K562 (cell line): ENCODE measurements around the gene TMEM33.

ENCODE experiments used
- CEBPB ChIP-seq: fragments of 450-650 bp; IDR thresholded peaks from 2 replicates; pipeline ENCODE4 v1.6.1; 2016; ENCODE audit warnings: missing genetic modification characterization, missing compliant biosample characterization
- CTCF ChIP-seq, 3 experiments: IDR thresholded peaks in 2 of 3; conservative IDR thresholded peaks in 1 of 3; 2 replicates each; pipeline ENCODE4 v1.5.1; 2011 to 2012; ENCODE audit warnings: low read length in 3 of 3, mild to moderate bottlenecking in 3 of 3, control low read depth in 2 of 3, improper control_type of control experiment in 1 of 3, inconsistent platforms in 1 of 3, low read depth in 1 of 3, mixed read lengths in 1 of 3, moderate library complexity in 1 of 3; ENCODE audit not compliant: insufficient read depth in 2 of 3
- EP300 ChIP-seq: IDR thresholded peaks from 2 replicates; pipeline ENCODE4 v1.6.1; 2012; ENCODE audit warnings: low read length, improper control_type of control experiment
- MXI1 ChIP-seq: IDR thresholded peaks from 2 replicates; pipeline ENCODE4 v1.6.1; 2011; ENCODE audit warnings: low read depth, mild to moderate bottlenecking, improper control_type of control experiment, low read length
- REST ChIP-seq, 2 experiments: fragments of 450-650 bp; formaldehyde crosslinking in 1 of 2; IDR thresholded peaks; 2 replicates each; pipeline versions ENCODE4 v1.4.0 to v1.6.1; 2014 to 2020; ENCODE audit warnings: mild to moderate bottlenecking in 2 of 2, borderline replicate concordance in 1 of 2, low read depth in 1 of 2
- SIX5 ChIP-seq, 2 experiments: IDR thresholded peaks; 2 replicates each; pipeline ENCODE4 v1.6.1; 2011; ENCODE audit warnings: low read length in 2 of 2, borderline replicate concordance in 1 of 2, low read depth in 1 of 2, mild to moderate bottlenecking in 1 of 2, moderate library complexity in 1 of 2; ENCODE audit not compliant: insufficient read depth in 1 of 2
- SNRNP70 ChIP-seq: fragments of 200-400 bp; formaldehyde crosslinking; optimal IDR thresholded peaks from 2 replicates; pipeline ENCODE3; 2017; ENCODE audit warnings: low read depth, low read length
- SP1 ChIP-seq: sonication (generic); formaldehyde crosslinking; IDR thresholded peaks from 2 replicates; pipeline ENCODE4 v1.8.1; 2022; ENCODE audit warnings: mild to moderate bottlenecking, missing genetic modification reagents
- USF2 ChIP-seq: sonication (generic); formaldehyde crosslinking; IDR thresholded peaks from 2 replicates; pipeline ENCODE4 v1.5.0; 2020; ENCODE audit warnings: missing genetic modification reagents
- YY1 ChIP-seq, 3 experiments: IDR thresholded peaks; 2 replicates each; pipeline ENCODE4 v1.6.1; 2011; ENCODE audit warnings: low read length in 2 of 3, mild to moderate bottlenecking in 2 of 3, moderate library complexity in 2 of 3, borderline replicate concordance in 1 of 3, control low read depth in 1 of 3, low read depth in 1 of 3; ENCODE audit not compliant: insufficient read depth in 3 of 3, insufficient replicate concordance in 2 of 3, control insufficient read depth in 1 of 3, insufficient read length in 1 of 3; ENCODE audit errors: extremely low read depth in 1 of 3
- ZBTB43 ChIP-seq: sonication (generic); formaldehyde crosslinking; IDR thresholded peaks from 2 replicates; pipeline ENCODE4 v1.8.0; 2023; ENCODE audit warnings: mild to moderate bottlenecking, missing genetic modification reagents
- ZC3H11A ChIP-seq: IDR thresholded peaks from 2 replicates; pipeline ENCODE4 v1.6.1; 2012; ENCODE audit warnings: low read depth, low read length, improper control_type of control experiment
- ZNF133 ChIP-seq: fragments of 250-450 bp; sonication (Bioruptor Pico); IDR thresholded peaks from 2 replicates; pipeline ENCODE4 v1.4.0; 2020; ENCODE audit warnings: mild to moderate bottlenecking
- ZNF780A ChIP-seq: fragments of 250-450 bp; sonication (Bioruptor Pico); IDR thresholded peaks from 2 replicates; pipeline ENCODE4 v1.5.0; 2021; ENCODE audit warnings: mild to moderate bottlenecking

- no peak for TF ChIP-seq SIX5 (IDR thresholded peaks at IDR 0.05; ENCODE audit: borderline replicate concordance in 1 of 2, insufficient read depth in 1 of 2, low read depth in 1 of 2, low read length in 2 of 2)
- no peak for TF ChIP-seq MXI1
- TF ChIP-seq ZNF133 (CRISPR knock-in tag): no peak
- TF ChIP-seq REST (IDR thresholded peaks at IDR 0.05; ENCODE audit: borderline replicate concordance): no peak
- TF ChIP-seq REST (CRISPR knock-in tag; IDR thresholded peaks at IDR 0.05; ENCODE audit: low read depth): no peak
- TF ChIP-seq ZC3H11A: no peak
- no peak for TF ChIP-seq CTCF (IDR thresholded peaks at IDR 0.05 in 2 of 3, conservative IDR thresholded peaks at IDR 0.05 in 1 of 3; ENCODE audit: insufficient read depth in 2 of 3, low read depth in 1 of 3, low read length in 3 of 3)
- TF ChIP-seq CEBPB (tag): no peak
- TF ChIP-seq USF2 (CRISPR knock-in tag): no peak
- TF ChIP-seq SP1 (CRISPR knock-in tag): no peak
- TF ChIP-seq ZNF780A: no peak
- no peak for TF ChIP-seq EP300
- no peak for TF ChIP-seq SNRNP70
- no peak for TF ChIP-seq YY1 (IDR thresholded peaks at IDR 0.05; ENCODE audit: borderline replicate concordance in 1 of 3, control insufficient read depth in 1 of 3, extremely low read depth in 1 of 3, insufficient read depth in 3 of 3, insufficient read length in 1 of 3, insufficient replicate concordance in 2 of 3, low read depth in 1 of 3, low read length in 2 of 3)
- no peak for TF ChIP-seq ZBTB43 (CRISPR knock-in tag)
These were observed 34.4 kb downstream of the TMEM33 start for GRCh38 chr4:41969671-41970070.
